Skin of body (tissue), 2 donors: ENCODE data around the gene CCNH. TPM values are rescaled to one million over a fixed set of nuclear protein-coding genes. Genes with fewer than 3 reads are reported as not detected.

Source experiments
- DNase-seq: peaks from one replicate; lab custom pipeline; 2025; lab: John Stamatoyannopoulos, UW
- total RNA-seq: library from RNA; depleted of rRNA; stranded (reverse); fragments of >200 nt; gene quantifications from one replicate; pipeline ENCODE4 v1.2.3, GENCODE V29; 2014

The CCNH gene
- total RNA-seq, 1 donor from 2014 or later, result 74.6 TPM

GRCh38 chr5:87403899-87404298, 8.8 kb downstream of the CCNH start:
- no peak for DNase-seq

GRCh38 chr5:87403409-87403808, 9.3 kb downstream of the CCNH start:
- no peak for DNase-seq

GRCh38 chr5:87401626-87402025, 11.1 kb downstream of the CCNH start:
- no peak for DNase-seq

- DNase-seq, result no peak
Observed at GRCh38 chr5:87400305-87400899, 12.3 kb downstream of the CCNH start.

GRCh38 chr5:87399720-87400119, 13.0 kb downstream of the CCNH start:
- no peak for DNase-seq

GRCh38 chr5:87398981-87399614, 13.6 kb downstream of the CCNH start:
- no peak for DNase-seq

- no peak for DNase-seq
Observed at GRCh38 chr5:87394411-87395165, 18.1 kb downstream of the CCNH start.

- no peak for DNase-seq
Observed at GRCh38 chr5:87393331-87393730, 19.4 kb downstream of the CCNH start.

GRCh38 chr5:87392801-87393200, 19.9 kb downstream of the CCNH start:
- DNase-seq, result no peak

GRCh38 chr5:87392170-87392569, 20.6 kb downstream of the CCNH start:
- no peak for DNase-seq

GRCh38 chr5:87390576-87391199, 22.0 kb downstream of the CCNH start:
- no peak for DNase-seq

- DNase-seq, result no peak
Observed at GRCh38 chr5:87390075-87390474, 22.7 kb downstream of the CCNH start.

GRCh38 chr5:87389296-87390034, 23.3 kb downstream of the CCNH start:
- DNase-seq, result no peak

GRCh38 chr5:87388129-87388528, 24.6 kb downstream of the CCNH start:
- DNase-seq, result no peak

- DNase-seq, result no peak
Observed at GRCh38 chr5:87385802-87386201, 26.9 kb downstream of the CCNH start.

- DNase-seq, result no peak
Observed at GRCh38 chr5:87383216-87383615, 29.5 kb downstream of the CCNH start.

GRCh38 chr5:87382224-87382623, 30.5 kb downstream of the CCNH start:
- DNase-seq, result no peak

- DNase-seq, result no peak
Observed at GRCh38 chr5:87372705-87373104, 40.0 kb downstream of the CCNH start.

- no peak for DNase-seq
Observed at GRCh38 chr5:87369431-87369830, 43.3 kb downstream of the CCNH start.

- no peak for DNase-seq
Observed at GRCh38 chr5:87368601-87369000, 44.1 kb downstream of the CCNH start.

- DNase-seq, result no peak
Observed at GRCh38 chr5:87367243-87367642, 45.5 kb downstream of the CCNH start.
